NCI-H69 (cell line): ENCODE measurements around the gene DSG3.
A peak's percentile ranks its signal among the peaks of the same experiment; 100 is the strongest.

Source experiments
- DNase-seq: peaks from one replicate; lab custom pipeline; 2025; lab: John Stamatoyannopoulos, UW

DSG3 gene

DNA sequence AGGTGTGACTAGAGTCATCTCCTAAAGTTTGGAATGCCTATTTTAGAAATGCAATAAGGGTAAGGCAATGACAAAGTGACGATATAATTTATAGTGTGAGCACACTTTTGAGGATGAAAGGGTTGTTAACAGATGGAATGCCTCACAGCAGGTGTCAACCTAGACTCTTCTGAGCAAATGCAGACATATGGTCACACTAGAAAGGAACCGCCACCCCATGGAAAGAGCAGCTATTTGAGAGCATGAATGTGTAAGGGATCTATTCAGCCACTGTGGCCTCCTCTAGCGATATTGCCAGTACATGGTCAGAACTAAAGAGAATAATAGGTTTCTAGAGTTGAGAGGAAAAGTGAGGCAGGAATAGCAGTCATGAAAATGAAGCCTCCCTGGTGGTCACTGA, 68.9 kb downstream of the DSG3 start:
- peak; percentile 84 for DNase-seq

- DNase-seq = no peak
Measured at GRCh38 chr18:31526374-31526773, 78.8 kb downstream of the DSG3 start.
